H9 (cell line): Measurements from ENCODE around the gene SPATA2L. TPM values are rescaled to one million over a fixed set of nuclear protein-coding genes. Genes with fewer than 3 reads are reported as not detected.

Experiments used
- DNase-seq: peaks from one replicate; pipeline ENCODE4 v3.0.0-alpha.2; 2017
- H2AFZ ChIP-seq: one replicate; pipeline ENCODE4 v1.6.1; 2013; ENCODE audit warnings: mild to moderate bottlenecking, low read length, control low read depth, moderate library complexity
- H2AK5ac ChIP-seq: 2 replicates; pipeline ENCODE4 v1.6.1; 2013; ENCODE audit warnings: low read length, control low read depth, mixed read lengths; ENCODE audit not compliant: insufficient read length
- H2BK120ac ChIP-seq: one replicate; pipeline ENCODE4 v1.6.1; 2013; ENCODE audit warnings: low read depth, mild to moderate bottlenecking, low read length, control low read depth, inconsistent platforms; ENCODE audit not compliant: poor library complexity, severe bottlenecking
- H2BK12ac ChIP-seq: 2 replicates; pipeline ENCODE4 v1.6.1; 2013; ENCODE audit warnings: low read length, control low read depth, mixed read lengths, low read depth; ENCODE audit not compliant: insufficient read length
- H2BK15ac ChIP-seq: 2 replicates; pipeline ENCODE4 v1.6.1; 2013; ENCODE audit warnings: low read depth, low read length, control low read depth
- H2BK20ac ChIP-seq: one replicate; pipeline ENCODE4 v1.6.1; 2013; ENCODE audit warnings: low read depth, mild to moderate bottlenecking, low read length, control low read depth, inconsistent platforms; ENCODE audit not compliant: poor library complexity, severe bottlenecking
- H2BK5ac ChIP-seq: 2 replicates; pipeline ENCODE4 v1.6.1; 2013; ENCODE audit warnings: low read length, control low read depth, mixed read lengths; ENCODE audit not compliant: insufficient read length
- H3K14ac ChIP-seq: 2 replicates; pipeline ENCODE4 v1.6.1; 2013; ENCODE audit warnings: low read length, control low read depth; ENCODE audit not compliant: insufficient read depth
- H3K18ac ChIP-seq: 2 replicates; pipeline ENCODE4 v1.6.1; 2013; ENCODE audit warnings: low read depth, mild to moderate bottlenecking, mixed read lengths, low read length, control low read depth; ENCODE audit not compliant: insufficient read length
- H3K23ac ChIP-seq: 2 replicates; pipeline ENCODE4 v1.6.1; 2013; ENCODE audit warnings: low read length, control low read depth, mixed read lengths, low read depth; ENCODE audit not compliant: insufficient read length
- H3K23me2 ChIP-seq: 2 replicates; pipeline ENCODE4 v1.6.1; 2013; ENCODE audit warnings: low read depth, mild to moderate bottlenecking, mixed read lengths, low read length, control low read depth; ENCODE audit not compliant: insufficient read length, poor library complexity, severe bottlenecking
- H3K27ac ChIP-seq: 2 replicates; pipeline ENCODE4 v1.5.1; 2013; ENCODE audit warnings: low read length, control low read depth, mixed read lengths, low read depth; ENCODE audit not compliant: insufficient read length
- H3K27me3 ChIP-seq: 2 replicates; pipeline ENCODE4 v1.6.1; 2013; ENCODE audit warnings: low read length, control low read depth, inconsistent platforms; ENCODE audit not compliant: insufficient read depth
- H3K4ac ChIP-seq: 2 replicates; pipeline ENCODE4 v1.6.1; 2013; ENCODE audit warnings: low read depth, mild to moderate bottlenecking, control low read depth, inconsistent platforms, low read length, moderate library complexity
- H3K4me1 ChIP-seq: 2 replicates; pipeline ENCODE4 v1.6.1; 2013; ENCODE audit warnings: low read length, control low read depth, inconsistent platforms; ENCODE audit not compliant: insufficient read depth
- H3K4me2 ChIP-seq: 2 replicates; pipeline ENCODE4 v1.6.1; 2013; ENCODE audit warnings: low read length, control low read depth, mixed read lengths; ENCODE audit not compliant: insufficient read length, insufficient read depth
- H3K56ac ChIP-seq: 2 replicates; pipeline ENCODE4 v1.6.1; 2013; ENCODE audit warnings: low read depth, mild to moderate bottlenecking, mixed read lengths, low read length, control low read depth; ENCODE audit not compliant: insufficient read length
- H3K79me1 ChIP-seq: 2 replicates; pipeline ENCODE4 v1.6.1; 2013; ENCODE audit warnings: low read depth, mild to moderate bottlenecking, moderate library complexity, low read length, control low read depth, inconsistent platforms; ENCODE audit not compliant: insufficient read depth, poor library complexity, severe bottlenecking
- H3K79me2 ChIP-seq: 2 replicates; pipeline ENCODE4 v1.6.1; 2013; ENCODE audit warnings: low read length, control low read depth, inconsistent platforms; ENCODE audit not compliant: insufficient read depth
- H3K9ac ChIP-seq: 2 replicates; pipeline ENCODE4 v1.6.1; 2013; ENCODE audit warnings: low read length, control low read depth, mixed read lengths; ENCODE audit not compliant: insufficient read length; ENCODE audit errors: extremely low read depth
- H3K9me3 ChIP-seq: one replicate; pipeline ENCODE4 v1.6.1; 2013; ENCODE audit warnings: low read depth, low read length, inconsistent platforms; ENCODE audit not compliant: control insufficient read depth
- H3T11ph ChIP-seq: one replicate; pipeline ENCODE4 v1.6.1; 2013; ENCODE audit warnings: mild to moderate bottlenecking, low read length, control low read depth, inconsistent platforms
- H4K20me1 ChIP-seq: one replicate; pipeline ENCODE4 v1.6.1; 2013; ENCODE audit not compliant: control insufficient read depth, insufficient read length, insufficient read depth
- H4K5ac ChIP-seq: 2 replicates; pipeline ENCODE4 v1.6.1; 2013; ENCODE audit warnings: low read depth, mild to moderate bottlenecking, mixed read lengths, low read length, control low read depth; ENCODE audit not compliant: insufficient read length
- H4K8ac ChIP-seq: replicated peaks from 2 replicates; pipeline ENCODE4 v1.6.1; 2013; ENCODE audit warnings: low read length, control low read depth, mixed read lengths, low read depth; ENCODE audit not compliant: insufficient read length
- H4K91ac ChIP-seq: 2 replicates; pipeline ENCODE4 v1.6.1; 2013; ENCODE audit warnings: low read depth, mild to moderate bottlenecking, moderate library complexity, mixed read lengths, low read length, control low read depth; ENCODE audit not compliant: insufficient read length
- H3K27ac Mint-ChIP-seq, 3 experiments: 2 replicates in 2 of 3; 3 replicates in 1 of 3; pipeline ENCODE4 v1.8.0; 2020 to 2021; ENCODE audit warnings: mixed read lengths in 3 of 3, mild to moderate bottlenecking in 1 of 3, moderate library complexity in 1 of 3
- H3K27me3 Mint-ChIP-seq: 2 replicates; pipeline ENCODE4 v1.8.0; 2021; ENCODE audit warnings: low read depth, mild to moderate bottlenecking, moderate library complexity, mixed read lengths
- H3K36me3 Mint-ChIP-seq, 3 experiments: 2 replicates in 2 of 3; 3 replicates in 1 of 3; pipeline ENCODE4 v1.8.0; 2020 to 2021; ENCODE audit warnings: low read depth in 3 of 3, mixed read lengths in 3 of 3; ENCODE audit not compliant: insufficient read depth in 1 of 3
- H3K4me1 Mint-ChIP-seq, 2 experiments: 2 replicates each; pipeline ENCODE4 v1.8.0; 2020; ENCODE audit warnings: mixed read lengths in 2 of 2
- H3K4me3 Mint-ChIP-seq, 2 experiments: 2 replicates in 1 of 2; 3 replicates in 1 of 2; pipeline ENCODE4 v1.8.0; 2020 to 2021; ENCODE audit warnings: mild to moderate bottlenecking in 2 of 2, mixed read lengths in 2 of 2, moderate library complexity in 1 of 2
- H3K9me3 Mint-ChIP-seq, 2 experiments: 2 replicates in 1 of 2; 3 replicates in 1 of 2; pipeline ENCODE4 v1.8.0; 2020; ENCODE audit warnings: mild to moderate bottlenecking in 2 of 2, mixed read lengths in 2 of 2, moderate library complexity in 1 of 2
- CTCF ChIP-seq: fragments of 200-600 bp; sonication (generic); conservative IDR thresholded peaks from 3 replicates; pipeline ENCODE4 v1.8.0; 2021; ENCODE audit warnings: antibody characterized with exemption, mild to moderate bottlenecking
- WGBS: extraction: QIAGEN DNeasy Blood & Tissue Kit; methylation state at CpG from one replicate; pipeline ENCODE4 v1.1.7; 2013; ENCODE audit warnings: missing lambda C conversion rate, low lambda C conversion rate, mixed read lengths; ENCODE audit not compliant: insufficient read length; ENCODE audit errors: extremely low coverage; 5-methylcytosine and 5-hydroxymethylcytosine counted together
- total RNA-seq: library from RNA; stranded (reverse); gene quantifications from 2 replicates; pipeline ENCODE4 v1.2.1, GENCODE V29; 2021

Gene SPATA2L
- total RNA-seq, 1 experiment from 2014 or later, result 27.1 TPM

GRCh38 chr16:89729293-89729692 is 27.8 kb upstream of the SPATA2L start:
- Histone ChIP-seq H3K9me3 (no peaks in the 10 kb centered on the region), H3K4me2 (no peak overlapping the region), H3K23me2 (no peaks in the 10 kb centered on the region), H2BK5ac (no peak overlapping the region), H3K79me2 (no peaks in the 10 kb centered on the region), H3K18ac (no peak overlapping the region), H3K9ac (no peak overlapping the region), H3K79me1 (no peaks in the 10 kb centered on the region), H3T11ph (no peak overlapping the region), H4K8ac (no peak overlapping the region), H3K56ac (no peak overlapping the region), H4K91ac (no peak overlapping the region), H3K4ac (no peak overlapping the region), H2AFZ (no peak overlapping the region), H3K23ac (no peak overlapping the region), H3K4me1 (no peaks in the 10 kb centered on the region), H2BK15ac (no peak overlapping the region), H2BK120ac (no peak overlapping the region), H2BK20ac (no peak overlapping the region), H2AK5ac (no peak overlapping the region), H3K27me3 (no peaks in the 10 kb centered on the region), H4K5ac (no peak overlapping the region), H4K20me1 (no peaks in the 10 kb centered on the region), H2BK12ac (no peak overlapping the region), H3K14ac (no peak overlapping the region), H3K27ac (no peak overlapping the region)
- H3K36me3 Mint-ChIP-seq, result peaks cover 16 to 61% (median 53%) of the 10 kb centered on the region in 3 experiments; a peak in 6 of 7 replicates
- no CpG with 5 or more reads among the region's 18 CpGs for WGBS
- peaks cover 2% of the 10 kb centered on the region for H3K27me3 Mint-ChIP-seq
- H3K4me3 Mint-ChIP-seq, result no peak overlapping the region
- H3K9me3 Mint-ChIP-seq, result no peaks in the 10 kb centered on the region; a peak in 1 of 5 replicates
- H3K27ac Mint-ChIP-seq, result peak overlapping the region in 2 of 3 experiments; percentile 61 to 81; a peak in 3 of 7 replicates
- DNase-seq, result no peak
- H3K4me1 Mint-ChIP-seq, result peaks cover 9 to 24% of the 10 kb centered on the region in 2 experiments
- no peak for TF ChIP-seq CTCF
